DND-41 (cell line): Measurements from ENCODE around the gene ALOX12.
"Not testable (repeated sequence)": the region's sequence is repeated elsewhere in the genome, so short reads cannot be mapped to it uniquely, and the experiment has no call there.

Source experiments
- ATAC-seq: fragments of 200-7000 bp; cut with Tn5 transposase; 3 replicates; pipeline ENCODE4 v1.9.1; 2021; ENCODE audit warnings: low read depth; ENCODE audit not compliant: insufficient read depth
- DNase-seq: peaks from one replicate; pipeline ENCODE4 v3.0.0-alpha.2; 2020
- H2AFZ ChIP-seq: 2 replicates; pipeline ENCODE4 v1.6.0; 2012; ENCODE audit warnings: low read depth, low read length
- H3K27ac ChIP-seq: 2 replicates; pipeline ENCODE4 v1.5.1; 2012; ENCODE audit warnings: low read length, inconsistent platforms
- H3K27me3 ChIP-seq: fragments of 200-600 bp; sonication (generic); 2 replicates; pipeline ENCODE4 v1.6.0; 2012; ENCODE audit warnings: low read length, mild to moderate bottlenecking, inconsistent platforms; ENCODE audit not compliant: insufficient read depth, poor library complexity
- H3K36me3 ChIP-seq: 2 replicates; pipeline ENCODE4 v1.5.1; 2012; ENCODE audit warnings: low read length, inconsistent platforms; ENCODE audit not compliant: insufficient read depth
- H3K4me1 ChIP-seq: 2 replicates; pipeline ENCODE4 v1.5.1; 2012; ENCODE audit warnings: mild to moderate bottlenecking, low read length; ENCODE audit not compliant: insufficient read depth
- H3K4me2 ChIP-seq: 2 replicates; pipeline ENCODE4 v1.6.0; 2012; ENCODE audit warnings: mild to moderate bottlenecking, moderate library complexity, low read length, inconsistent platforms; ENCODE audit not compliant: insufficient read depth
- H3K4me3 ChIP-seq, 2 experiments: fragments of 200-600 bp in 1 of 2; shearing (Covaris generic) in 1 of 2; 2 replicates each; pipeline ENCODE4 v1.5.1; 2012 to 2016; ENCODE audit warnings: inconsistent platforms in 2 of 2, low read length in 2 of 2, mild to moderate bottlenecking in 2 of 2, low read depth in 1 of 2, moderate library complexity in 1 of 2
- H3K79me2 ChIP-seq: 2 replicates; pipeline ENCODE4 v1.6.0; 2012; ENCODE audit warnings: low read length, inconsistent platforms; ENCODE audit not compliant: insufficient read depth
- H3K9ac ChIP-seq: 2 replicates; pipeline ENCODE4 v1.6.0; 2012; ENCODE audit warnings: low read depth, mild to moderate bottlenecking, inconsistent platforms, low read length, moderate library complexity
- H3K9me3 ChIP-seq: 2 replicates; pipeline ENCODE4 v1.5.1; 2012; ENCODE audit warnings: low read length, moderate library complexity, mild to moderate bottlenecking, inconsistent platforms; ENCODE audit not compliant: insufficient read depth, severe bottlenecking
- H4K20me1 ChIP-seq: 2 replicates; pipeline ENCODE4 v1.6.0; 2012; ENCODE audit warnings: low read length; ENCODE audit not compliant: insufficient read depth
- EZH2 ChIP-seq: IDR thresholded peaks from 3 replicates; pipeline ENCODE4 v1.6.1; 2012; ENCODE audit warnings: borderline replicate concordance, low read depth, mild to moderate bottlenecking, moderate library complexity, low read length, inconsistent platforms; ENCODE audit not compliant: severe bottlenecking
- TF ChIP-seq, protein P1 (sequence below): IDR thresholded peaks from 2 replicates; pipeline ENCODE4 v1.5.1; 2012; ENCODE audit warnings: borderline replicate concordance, low read length, moderate library complexity, mild to moderate bottlenecking; ENCODE audit not compliant: poor library complexity, severe bottlenecking; ENCODE audit errors: extremely low read depth

ALOX12 gene

DNA sequence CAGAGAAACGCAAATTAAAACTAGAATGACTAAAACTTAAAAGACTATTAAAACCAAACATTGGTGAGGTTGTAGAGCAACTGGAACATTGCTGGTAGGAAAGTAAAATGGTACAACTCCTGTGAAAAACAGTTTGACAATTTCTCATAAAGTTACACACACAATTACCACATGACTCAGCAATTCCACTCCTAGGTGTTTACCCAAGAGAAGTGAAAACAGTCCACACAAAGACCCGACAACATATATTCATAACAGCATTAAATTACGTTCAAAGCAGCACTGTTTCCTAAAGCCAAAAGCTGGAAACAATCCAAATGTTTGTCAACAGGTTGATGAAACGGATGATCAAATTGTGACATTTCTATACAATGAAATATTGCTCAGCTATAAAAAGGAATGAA lies 26.5 kb upstream of the ALOX12 start:
- TF ChIP-seq, protein P1, sequence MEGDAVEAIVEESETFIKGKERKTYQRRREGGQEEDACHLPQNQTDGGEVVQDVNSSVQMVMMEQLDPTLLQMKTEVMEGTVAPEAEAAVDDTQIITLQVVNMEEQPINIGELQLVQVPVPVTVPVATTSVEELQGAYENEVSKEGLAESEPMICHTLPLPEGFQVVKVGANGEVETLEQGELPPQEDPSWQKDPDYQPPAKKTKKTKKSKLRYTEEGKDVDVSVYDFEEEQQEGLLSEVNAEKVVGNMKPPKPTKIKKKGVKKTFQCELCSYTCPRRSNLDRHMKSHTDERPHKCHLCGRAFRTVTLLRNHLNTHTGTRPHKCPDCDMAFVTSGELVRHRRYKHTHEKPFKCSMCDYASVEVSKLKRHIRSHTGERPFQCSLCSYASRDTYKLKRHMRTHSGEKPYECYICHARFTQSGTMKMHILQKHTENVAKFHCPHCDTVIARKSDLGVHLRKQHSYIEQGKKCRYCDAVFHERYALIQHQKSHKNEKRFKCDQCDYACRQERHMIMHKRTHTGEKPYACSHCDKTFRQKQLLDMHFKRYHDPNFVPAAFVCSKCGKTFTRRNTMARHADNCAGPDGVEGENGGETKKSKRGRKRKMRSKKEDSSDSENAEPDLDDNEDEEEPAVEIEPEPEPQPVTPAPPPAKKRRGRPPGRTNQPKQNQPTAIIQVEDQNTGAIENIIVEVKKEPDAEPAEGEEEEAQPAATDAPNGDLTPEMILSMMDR, result no peak
- TF ChIP-seq EZH2, result no peak

DNA sequence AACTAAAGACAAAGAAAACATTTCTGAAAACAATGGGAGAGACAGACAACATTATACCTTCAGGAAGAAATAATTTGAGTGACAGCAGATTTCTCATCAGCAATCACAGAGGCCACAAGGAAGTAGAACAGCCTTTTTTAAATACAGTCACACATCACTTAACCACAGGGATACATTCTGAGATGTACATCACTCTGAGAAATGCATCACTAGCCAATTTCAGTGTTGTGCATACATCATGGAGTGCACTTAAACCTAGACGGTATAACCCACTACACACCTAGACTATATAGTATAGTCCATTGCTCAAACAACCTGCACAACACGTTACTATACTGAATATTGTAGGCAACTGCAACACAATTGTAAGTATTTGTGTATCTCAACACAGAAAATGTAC lies 24.9 kb upstream of the ALOX12 start:
- Histone ChIP-seq H3K4me3 (no peak overlapping the region), H3K79me2 (no peaks in the 10 kb centered on the region), H3K9me3 (no peaks in the 10 kb centered on the region), H3K27ac (no peak overlapping the region), H3K4me2 (no peak overlapping the region), H3K36me3 (no peaks in the 10 kb centered on the region), H3K9ac (no peak overlapping the region), H3K4me1 (no peaks in the 10 kb centered on the region), H2AFZ (no peak overlapping the region), H4K20me1 (no peaks in the 10 kb centered on the region), H3K27me3 (no peaks in the 10 kb centered on the region)
- ATAC-seq (no peak), DNase-seq (no peak)
- no peak for TF ChIP-seq EZH2
- TF ChIP-seq, protein P1, result no peak

More for the DNA sequence above, 26.5 kb upstream of the ALOX12 start:
- Histone ChIP-seq H3K4me1 (no peaks in the 10 kb centered on the region), H3K27me3 (no peaks in the 10 kb centered on the region), H3K36me3 (no peaks in the 10 kb centered on the region), H3K9me3 (no peaks in the 10 kb centered on the region), H3K27ac (no peak overlapping the region), H2AFZ (no peak overlapping the region), H3K9ac (no peak overlapping the region), H3K4me2 (no peak overlapping the region), H3K4me3 (no peak overlapping the region), H4K20me1 (no peaks in the 10 kb centered on the region), H3K79me2 (no peaks in the 10 kb centered on the region)
- ATAC-seq (no peak), DNase-seq (no peak)

DNA sequence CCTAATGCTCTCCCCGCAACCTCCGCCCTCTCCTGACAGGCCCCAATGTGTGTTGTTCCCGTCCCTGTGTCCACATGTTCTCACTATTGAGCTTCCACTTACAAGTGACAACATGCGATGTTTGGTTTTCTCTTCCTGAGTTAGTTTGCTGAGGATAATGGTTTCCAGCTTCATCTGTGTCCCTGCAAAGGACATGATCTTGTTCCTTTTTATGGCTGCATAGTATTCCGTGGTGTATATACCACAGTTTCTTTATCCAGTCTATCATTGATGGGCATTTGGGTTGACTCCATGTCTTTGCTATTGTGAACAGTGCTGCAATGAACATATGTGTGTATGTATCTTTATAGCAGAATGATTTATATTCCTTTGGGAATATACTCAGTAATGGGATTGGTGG lies 16.4 kb upstream of the ALOX12 start:
- peaks cover 20% of the 10 kb centered on the region for H3K4me1 ChIP-seq
- H3K4me3 ChIP-seq, H3K27ac ChIP-seq, H2AFZ ChIP-seq, DNase-seq, H3K9me3 ChIP-seq, H3K4me2 ChIP-seq, H3K79me2 ChIP-seq, H3K36me3 ChIP-seq, H3K27me3 ChIP-seq, H4K20me1 ChIP-seq, ATAC-seq, H3K9ac ChIP-seq: not testable (repeated sequence)

DNA sequence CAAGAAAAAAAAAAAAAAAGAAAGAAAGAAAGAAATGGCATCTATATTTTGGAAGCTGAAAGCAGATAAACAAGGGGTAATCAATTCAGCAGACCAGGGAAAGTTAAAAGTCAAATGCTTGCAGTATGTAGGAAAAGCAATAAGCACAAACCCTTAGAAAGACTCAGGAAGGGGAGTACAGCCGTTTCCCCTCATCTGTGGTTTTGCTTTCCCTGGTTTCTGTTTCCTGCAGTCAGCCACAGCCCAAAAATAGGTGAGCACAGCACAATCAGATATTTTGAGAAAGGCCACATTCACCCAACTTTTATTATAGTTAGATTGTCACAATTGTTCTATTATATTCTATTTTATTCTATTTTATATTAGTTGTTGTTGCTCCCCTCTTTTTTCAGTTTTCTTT lies 14.4 kb upstream of the ALOX12 start:
- TF ChIP-seq EZH2, result no peak
- TF ChIP-seq, protein P1, result no peak
- H3K79me2 ChIP-seq, result no peaks in the 10 kb centered on the region
- H3K4me2 ChIP-seq, result no peak overlapping the region
- H3K27ac ChIP-seq, result no peak overlapping the region
- H3K4me1 ChIP-seq, result peaks cover 20% of the 10 kb centered on the region
- H3K9ac ChIP-seq, result no peak overlapping the region
- H3K36me3 ChIP-seq, result no peaks in the 10 kb centered on the region
- H2AFZ ChIP-seq, result no peak overlapping the region
- no peaks in the 10 kb centered on the region for H3K9me3 ChIP-seq
- no peaks in the 10 kb centered on the region for H4K20me1 ChIP-seq
- no peaks in the 10 kb centered on the region for H3K27me3 ChIP-seq
- DNase-seq (peak; percentile 49), ATAC-seq (peak; percentile 90)
- no peak overlapping the region for H3K4me3 ChIP-seq
